Right lobe of liver (tissue), 6 donors: ENCODE results near the gene SLC48A1. TPM values are rescaled to one million over a fixed set of nuclear protein-coding genes. Genes with fewer than 3 reads are reported as not detected.
A peak's percentile ranks its signal among the peaks of the same experiment; 100 is the strongest.

Experiments used
- ATAC-seq, 4 donors: fragments of 200-7000 bp; cut with Tn5 transposase; one replicate each; pipeline ENCODE4 v1.9.1; 2020; ENCODE audit warnings: mild to moderate bottlenecking in 4 of 4, moderate library complexity in 4 of 4
- DNase-seq, 3 donors: peaks; one replicate each; pipeline ENCODE4 v3.0.0-alpha.2; 2020
- H3K27ac ChIP-seq, 3 donors: fragments of 200-600 bp; one replicate each; pipeline ENCODE4 v1.8.0; 2022
- H3K27me3 ChIP-seq, 2 donors: fragments of 200-600 bp; one replicate each; pipeline ENCODE4 v1.8.0; 2022
- H3K36me3 ChIP-seq, 4 donors: fragments of 200-600 bp; sonication (generic) in 1 of 4; one replicate each; pipeline versions ENCODE4 v1.5.1 to v1.8.0; 2017 to 2022; ENCODE audit warnings: control low read depth in 1 of 4
- H3K4me1 ChIP-seq, 4 donors: fragments of 200-600 bp; sonication (generic) in 1 of 4; one replicate each; pipeline versions ENCODE4 v1.5.1 to v1.8.0; 2017 to 2022; ENCODE audit warnings: control low read depth in 1 of 4
- H3K4me3 ChIP-seq, 3 donors: fragments of 200-600 bp; one replicate each; pipeline ENCODE4 v1.8.0; 2022
- H3K9me3 ChIP-seq, 4 donors: fragments of 200-600 bp; sonication (generic) in 1 of 4; one replicate each; pipeline versions ENCODE4 v1.5.1 to v1.8.0; 2017 to 2022; ENCODE audit warnings: control low read depth in 1 of 4
- POLR2A ChIP-seq: fragments of 450-650 bp; IDR thresholded peaks from one replicate; pipeline ENCODE4 v1.6.1; 2017; ENCODE audit warnings: antibody characterized with exemption, mild to moderate bottlenecking
- WGBS: methylation state at CpG from one replicate; pipeline ENCODE4 v1.1.6; 2018; ENCODE audit warnings: low coverage, low lambda C conversion rate; ENCODE audit not compliant: insufficient coverage; ENCODE audit errors: missing lambda C conversion rate; 5-methylcytosine and 5-hydroxymethylcytosine counted together
- intact Hi-C, 2 donors: fragments of 100-400 bp; cut with DNase I; formaldehyde crosslinking; loops; one replicate each; pipeline versions ENCODE4 v1.11.2 to v1.14.1; 2022
- total RNA-seq, 6 experiments: library from RNA; depleted of rRNA in 2 of 6; stranded (reverse); fragments of >200 nt in 2 of 6; fragmentation: NEBNext Ultra II Directional in 3 of 6; extraction: Animal tissue kit (Norgen Biotek cat#: 25700) in 3 of 6; gene quantifications; one replicate each; pipeline versions ENCODE4 v1.1.0 to v1.2.4, GENCODE V29; 2016 to 2023
- TF ChIP-seq, protein P1 (sequence below), 4 donors: fragments of 200-600 bp in 3 of 4; fragments of 450-650 bp in 1 of 4; IDR thresholded peaks; one replicate each; pipeline versions ENCODE4 v1.5.1 to v1.8.0; 2016 to 2022; ENCODE audit warnings: antibody characterized with exemption in 4 of 4, mild to moderate bottlenecking in 2 of 4
- donor health status: DM: no; HTN: yes; CAD: no.
- donor health status: DM: no; HTN: no; CAD: no.
- donor health status: DM: no; HTN: no; CAD: no.
- donor health status: DM: no; HTN: yes; CAD: no.
- donor health status: DM: no; HTN: yes; CAD: no.

Gene SLC48A1
- total RNA-seq, 6 experiments from 2014 or later, result 12.4 to 20.4 (median 18.0) TPM

- DNase-seq, result peak in 2 of 3 donors; percentile 63 to 64
- TF ChIP-seq, protein P1, sequence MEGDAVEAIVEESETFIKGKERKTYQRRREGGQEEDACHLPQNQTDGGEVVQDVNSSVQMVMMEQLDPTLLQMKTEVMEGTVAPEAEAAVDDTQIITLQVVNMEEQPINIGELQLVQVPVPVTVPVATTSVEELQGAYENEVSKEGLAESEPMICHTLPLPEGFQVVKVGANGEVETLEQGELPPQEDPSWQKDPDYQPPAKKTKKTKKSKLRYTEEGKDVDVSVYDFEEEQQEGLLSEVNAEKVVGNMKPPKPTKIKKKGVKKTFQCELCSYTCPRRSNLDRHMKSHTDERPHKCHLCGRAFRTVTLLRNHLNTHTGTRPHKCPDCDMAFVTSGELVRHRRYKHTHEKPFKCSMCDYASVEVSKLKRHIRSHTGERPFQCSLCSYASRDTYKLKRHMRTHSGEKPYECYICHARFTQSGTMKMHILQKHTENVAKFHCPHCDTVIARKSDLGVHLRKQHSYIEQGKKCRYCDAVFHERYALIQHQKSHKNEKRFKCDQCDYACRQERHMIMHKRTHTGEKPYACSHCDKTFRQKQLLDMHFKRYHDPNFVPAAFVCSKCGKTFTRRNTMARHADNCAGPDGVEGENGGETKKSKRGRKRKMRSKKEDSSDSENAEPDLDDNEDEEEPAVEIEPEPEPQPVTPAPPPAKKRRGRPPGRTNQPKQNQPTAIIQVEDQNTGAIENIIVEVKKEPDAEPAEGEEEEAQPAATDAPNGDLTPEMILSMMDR (IDR thresholded peaks at IDR 0.05), result peak; percentile 50 to 59 (median 52)
- no peak for TF ChIP-seq POLR2A
- Histone ChIP-seq H3K36me3 (peaks cover 0 to 6% (median 1%) of the 10 kb centered on the region in 4 donors), H3K27me3 (no peaks in the 10 kb centered on the region), H3K27ac (no peak overlapping the region), H3K4me1 (peaks cover 0 to 6% (median 0%) of the 10 kb centered on the region in 4 donors), H3K9me3 (no peaks in the 10 kb centered on the region), H3K4me3 (no peak overlapping the region)
- ATAC-seq, result peak; percentile 77 to 80 (median 78)
- 52% methylated on average over 4 of the region's 10 CpGs for WGBS
- intact Hi-C loops, result loop anchor here (5.0 kb wide), 2 partner anchors 40 to 160 kb away; no protein-coding TSS in a partner anchor
Observed at GRCh38 chr12:47797441-47797840, 24.4 kb downstream of the SLC48A1 start.

DNA sequence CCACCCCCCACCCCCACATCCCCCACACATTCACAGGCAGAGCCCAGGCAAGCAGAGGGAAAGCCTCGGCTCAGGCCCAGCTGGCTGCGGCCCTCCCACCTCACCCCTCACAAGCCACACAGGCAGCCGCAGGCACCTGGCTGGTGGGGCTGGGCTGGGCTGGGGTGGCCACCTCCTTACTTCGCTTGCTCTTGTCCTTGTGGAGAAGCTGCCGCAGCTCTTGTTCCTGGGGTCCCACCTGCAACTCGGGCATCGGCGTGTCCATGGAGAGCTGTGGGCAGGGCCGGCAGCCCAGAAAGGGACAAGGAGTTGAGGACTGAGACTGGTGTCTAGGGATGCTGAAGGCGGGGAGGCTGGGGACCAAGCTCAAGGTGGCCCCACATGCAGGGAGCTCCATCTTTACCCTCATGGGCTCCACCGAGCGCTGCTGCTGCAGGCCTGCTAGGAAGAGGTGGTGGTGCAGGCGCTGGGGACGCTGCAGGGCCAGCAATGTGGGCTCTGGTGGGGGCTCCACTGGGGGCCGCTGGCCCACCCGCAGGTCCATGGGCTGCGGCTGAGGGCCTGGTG is 25.4 kb downstream of the SLC48A1 start:
- 80% methylated on average over 1 of the region's 17 CpGs for WGBS
- peaks cover 0 to 6% (median 0%) of the 10 kb centered on the region in 4 donors for H3K4me1 ChIP-seq
- intact Hi-C loops, result loop anchor here (5.0 kb wide), 2 partner anchors 39 to 159 kb away; no protein-coding TSS in a partner anchor
- no peak for ATAC-seq
- DNase-seq, result peak in 1 of 3 donors; percentile 17
- TF ChIP-seq POLR2A, result no peak
- TF ChIP-seq, protein P1 (IDR thresholded peaks at IDR 0.05), result no peak
- no peak overlapping the region for H3K27ac ChIP-seq
- no peaks in the 10 kb centered on the region for H3K9me3 ChIP-seq
- no peaks in the 10 kb centered on the region for H3K27me3 ChIP-seq
- H3K36me3 ChIP-seq, result peaks cover 0 to 6% (median 0%) of the 10 kb centered on the region in 4 donors
- no peak overlapping the region for H3K4me3 ChIP-seq

DNA sequence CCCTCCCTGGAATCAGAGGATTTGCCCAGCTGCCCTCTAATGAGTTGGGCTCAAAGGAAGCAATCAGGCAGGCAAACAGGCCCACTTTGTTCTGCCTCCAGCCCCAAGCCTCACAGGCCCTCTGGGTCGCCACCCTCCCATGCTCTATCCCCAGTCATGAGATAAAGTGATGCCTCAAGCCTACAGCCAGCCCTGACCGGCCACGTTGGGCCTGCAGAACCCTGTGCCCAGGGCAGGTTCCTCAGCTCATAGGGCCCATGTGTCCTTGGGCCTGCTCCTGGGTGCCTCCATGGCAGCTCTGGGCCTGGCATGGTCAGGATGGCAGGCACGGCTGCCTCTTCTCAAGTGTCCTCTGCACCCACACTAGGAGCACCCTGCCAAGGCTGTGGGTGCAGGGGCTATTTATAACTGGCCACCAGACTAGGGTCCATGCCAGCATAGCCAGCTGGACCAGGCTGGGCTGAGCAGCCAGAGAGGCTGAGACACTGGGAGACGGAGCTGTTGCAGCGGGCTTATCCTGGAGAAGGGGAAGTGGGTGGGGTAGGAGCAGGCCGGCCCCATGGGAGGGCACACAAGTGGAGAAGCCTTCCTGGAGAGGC is 26.4 kb downstream of the SLC48A1 start:
- intact Hi-C loops, result loop anchor here (5.0 kb wide), 2 partner anchors 38 to 158 kb away; no protein-coding TSS in a partner anchor
- peak in 3 of 4 donors; percentile 10 to 28 (median 24) for ATAC-seq

GRCh38 chr12:47800582-47800981 is 27.5 kb downstream of the SLC48A1 start:
- intact Hi-C loops, result no loop called here

More for the DNA sequence above, 26.4 kb downstream of the SLC48A1 start:
- Histone ChIP-seq H3K4me1 (peaks cover 0 to 15% (median 0%) of the 10 kb centered on the region in 4 donors), H3K36me3 (peaks cover 0 to 3% (median 0%) of the 10 kb centered on the region in 4 donors), H3K4me3 (no peak overlapping the region), H3K27ac (no peak overlapping the region), H3K27me3 (no peaks in the 10 kb centered on the region), H3K9me3 (no peaks in the 10 kb centered on the region)
- DNase-seq, result peak in 1 of 3 donors; percentile 28
- WGBS, result no CpG with 5 or more reads among the region's 7 CpGs
- TF ChIP-seq, protein P1 (IDR thresholded peaks at IDR 0.05), result no peak
- TF ChIP-seq POLR2A, result no peak

More at GRCh38 chr12:47800582-47800981, 27.5 kb downstream of the SLC48A1 start:
- ATAC-seq (no peak), DNase-seq (no peak)
- Histone ChIP-seq H3K27me3 (no peaks in the 10 kb centered on the region), H3K36me3 (peaks cover 0 to 3% (median 0%) of the 10 kb centered on the region in 4 donors), H3K4me3 (no peak overlapping the region), H3K9me3 (no peaks in the 10 kb centered on the region), H3K4me1 (peaks cover 0 to 15% (median 0%) of the 10 kb centered on the region in 4 donors), H3K27ac (no peak overlapping the region)
- WGBS, result 89% methylated on average over 3 of the region's 7 CpGs
- TF ChIP-seq POLR2A, result no peak
- TF ChIP-seq, protein P1 (IDR thresholded peaks at IDR 0.05), result no peak
